GM12878 (cell line): Measurements from ENCODE around the gene CLDN7. TPM values are rescaled to one million over a fixed set of nuclear protein-coding genes. Genes with fewer than 3 reads are reported as not detected.

Source experiments
- BRCA1 ChIP-seq: IDR thresholded peaks from 2 replicates; pipeline ENCODE4 v1.6.1; 2011; ENCODE audit warnings: low read depth, low read length, improper control_type of control experiment
- CBX3 ChIP-seq: fragments of 200-600 bp; sonication (generic); IDR thresholded peaks from 2 replicates; pipeline ENCODE4 v1.6.1; 2016; ENCODE audit warnings: low read depth, borderline replicate concordance
- CBX5 ChIP-seq: sonication (generic); IDR thresholded peaks from 2 replicates; pipeline ENCODE4 v1.6.1; 2016; ENCODE audit warnings: low read depth, moderate library complexity, mild to moderate bottlenecking, inconsistent platforms
- CEBPB ChIP-seq, 2 experiments: fragments of 150-350 bp in 1 of 2; IDR thresholded peaks; 2 replicates each; pipeline ENCODE4 v1.6.1; 2012 to 2014; ENCODE audit warnings: low read depth in 2 of 2, low read length in 2 of 2, borderline replicate concordance in 1 of 2, inconsistent platforms in 1 of 2
- ETV6 ChIP-seq, 2 experiments: fragments of 450-650 bp in 1 of 2; IDR thresholded peaks in 1 of 2; conservative IDR thresholded peaks in 1 of 2; 2 replicates each; pipeline ENCODE4 v1.6.1; 2014; ENCODE audit warnings: antibody characterized with exemption in 1 of 2, borderline replicate concordance in 1 of 2, low read depth in 1 of 2, mild to moderate bottlenecking in 1 of 2, moderate library complexity in 1 of 2
- GABPA ChIP-seq: IDR thresholded peaks from 2 replicates; pipeline ENCODE4 v1.6.1; 2014; ENCODE audit warnings: antibody characterized with exemption, low read depth, mild to moderate bottlenecking, inconsistent platforms
- MEF2A ChIP-seq: IDR thresholded peaks from 2 replicates; pipeline ENCODE4 v1.6.1; 2011; ENCODE audit warnings: low read depth, mild to moderate bottlenecking, low read length, moderate library complexity; ENCODE audit not compliant: insufficient read depth
- MTA3 ChIP-seq: IDR thresholded peaks from 2 replicates; pipeline ENCODE4 v1.6.1; 2012; ENCODE audit warnings: low read length, inconsistent platforms, borderline replicate concordance
- MYB ChIP-seq: fragments of 150-350 bp; IDR thresholded peaks from 2 replicates; pipeline ENCODE4 v1.6.1; 2014; ENCODE audit warnings: mild to moderate bottlenecking, low read depth, low read length, borderline replicate concordance
- NFXL1 ChIP-seq: fragments of 450-650 bp; IDR thresholded peaks from 2 replicates; pipeline ENCODE4 v1.6.1; 2017; ENCODE audit warnings: antibody characterized with exemption, mild to moderate bottlenecking, borderline replicate concordance
- NRF1 ChIP-seq: conservative IDR thresholded peaks from 2 replicates; pipeline ENCODE4 v1.6.1; 2011; ENCODE audit warnings: mild to moderate bottlenecking, low read depth, low read length, improper control_type of control experiment
- PAX5 ChIP-seq: IDR thresholded peaks from 2 replicates; pipeline ENCODE4 v1.6.1; 2011; ENCODE audit warnings: low read depth, low read length, borderline replicate concordance
- PAX8 ChIP-seq: fragments of 450-650 bp; IDR thresholded peaks from 2 replicates; pipeline ENCODE4 v1.6.1; 2017; ENCODE audit warnings: mild to moderate bottlenecking, moderate library complexity
- PML ChIP-seq: IDR thresholded peaks from 2 replicates; pipeline ENCODE4 v1.6.1; 2012; ENCODE audit warnings: low read length, inconsistent platforms
- SKIL ChIP-seq: fragments of 450-650 bp; IDR thresholded peaks from 2 replicates; pipeline ENCODE4 v1.6.1; 2017; ENCODE audit warnings: mild to moderate bottlenecking, low read depth, inconsistent platforms; ENCODE audit not compliant: poor library complexity, severe bottlenecking
- SP1 ChIP-seq: IDR thresholded peaks from one replicate; pipeline ENCODE4 v1.6.1; 2011; ENCODE audit warnings: low read depth, low read length
- SREBF2 ChIP-seq: IDR thresholded peaks from 2 replicates; pipeline ENCODE4 v1.6.1; 2012; ENCODE audit warnings: mild to moderate bottlenecking, low read length
- SRF ChIP-seq, 2 experiments: IDR thresholded peaks; 2 replicates each; pipeline ENCODE4 v1.6.1; 2011; ENCODE audit warnings: low read depth in 2 of 2, low read length in 2 of 2, mild to moderate bottlenecking in 1 of 2, moderate library complexity in 1 of 2
- STAT1 ChIP-seq: fragments of 450-650 bp; conservative IDR thresholded peaks from 2 replicates; pipeline ENCODE4 v1.6.1; 2014; ENCODE audit warnings: antibody characterized with exemption, mild to moderate bottlenecking
- TCF3 ChIP-seq: IDR thresholded peaks from 2 replicates; pipeline ENCODE4 v1.6.1; 2012; ENCODE audit warnings: low read depth, mild to moderate bottlenecking, low read length, borderline replicate concordance; ENCODE audit not compliant: insufficient read depth
- ZBTB11 ChIP-seq: fragments of 450-650 bp; formaldehyde crosslinking; IDR thresholded peaks from 2 replicates; pipeline ENCODE4 v1.5.0; 2022; ENCODE audit warnings: mild to moderate bottlenecking, missing genetic modification characterization
- ZBTB4 ChIP-seq: fragments of 450-650 bp; formaldehyde crosslinking; IDR thresholded peaks from 2 replicates; pipeline ENCODE4 v1.4.0; 2022; ENCODE audit warnings: mild to moderate bottlenecking, moderate library complexity
- polyA plus RNA-seq, 11 experiments: library from polyadenylated mRNA; depleted of rRNA in 4 of 11; unstranded in 6 of 11; stranded (reverse) in 5 of 11; fragments of >200 nt; fragmentation: Nextera tagmentation in 4 of 11; fragmentation: Illumina TruSeq in 1 of 11; extraction: Ambion mirVana in 4 of 11; extraction: Trizol in 1 of 11; gene quantifications; 1 replicate in 1 of 11; 2 replicates in 10 of 11; pipeline versions ENCODE4 v1.2.1 to v1.2.3, GENCODE V29; 2011 to 2016; ENCODE audit warnings: inconsistent platforms in 2 of 11, missing spikeins in 2 of 11, low read depth in 1 of 11
- total RNA-seq, 4 experiments: library from RNA; depleted of rRNA in 3 of 4; stranded (reverse); fragments of >200 nt in 3 of 4; fragmentation: Illumina TruSeq in 1 of 4; extraction: Trizol in 1 of 4; gene quantifications; 2 replicates each; pipeline versions ENCODE4 v1.2.1 to v1.2.3, GENCODE V29; 2013 to 2021

CLDN7 gene
- total and polyA plus RNA-seq, 10 of the 15 experiments (the other 5 are each of a cell fraction or from before 2014, with no cell fraction given) = 0.19 to 1.3 (median 0.36) TPM; not detected in 5

- TF ChIP-seq SKIL (no peak), ETV6 (conservative IDR thresholded peaks at IDR 0.05 in 1 of 2, IDR thresholded peaks at IDR 0.05 in 1 of 2; ENCODE audit: borderline replicate concordance in 1 of 2, low read depth in 1 of 2) (no peak), ZBTB4 (CRISPR knock-in tag) (no peak), CEBPB (IDR thresholded peaks at IDR 0.05; ENCODE audit: borderline replicate concordance in 1 of 2, low read depth in 2 of 2, low read length in 2 of 2) (no peak), BRCA1 (no peak), MEF2A (no peak), SRF (IDR thresholded peaks at IDR 0.05; ENCODE audit: low read depth in 2 of 2, low read length in 2 of 2) (0 out of 4 replicates have a peak, but pooled peaks of 1 of the 2 experiments have one; percentile 27), SP1 (no peak), PML (peak; percentile 28; the same call in 1 of the 2 replicates), ZBTB11 (no peak), CBX5 (no peak), GABPA (no peak), NRF1 (no peak), SREBF2 (no peak), MTA3 (0 out of 2 replicates have a peak, but pooled peaks have one; percentile 41), STAT1 (no peak), MYB (peak; percentile 86), PAX8 (no peak), TCF3 (no peak), PAX5 (no peak), CBX3 (no peak), NFXL1 (no peak)
These were observed 42.3 kb downstream of the CLDN7 start, which contains the start of the genes ACADVL and DLG4 (continued) for GRCh38 chr17:7219812-7220592.
